ENCODE measurements around the gene TBC1D7. TPM values are rescaled to one million over a fixed set of nuclear protein-coding genes. Genes with fewer than 3 reads are reported as not detected.

TBC1D7 gene
- total RNA-seq, 1 experiment from 2014 or later: 32.1 TPM

DNA sequence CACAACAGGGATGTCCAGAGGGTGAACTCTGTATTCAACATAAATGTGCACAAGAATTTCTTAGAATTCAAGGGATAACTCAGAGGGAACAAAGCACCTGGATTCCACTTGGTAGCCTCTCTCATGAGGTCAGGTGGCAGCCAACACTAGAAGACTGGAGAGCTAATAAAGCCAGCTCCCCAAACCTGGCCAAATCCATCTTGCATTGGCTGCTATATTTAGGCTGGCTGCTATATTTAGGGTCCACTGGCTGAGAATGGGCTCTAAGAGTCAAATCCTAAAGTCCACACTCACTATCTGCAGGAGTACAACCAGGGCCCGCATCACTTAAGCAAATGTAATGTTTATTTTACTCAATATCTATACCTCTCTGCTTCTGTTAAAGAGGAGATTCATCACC, 20.0 kb downstream of the TBC1D7 start:
- intact Hi-C loops (cut with micrococcal nuclease; ENCODE audit: unreplicated experiment): no loop called here
- no TSS peak for BruUV-seq (replicated peaks)
- POLR2A ChIA-PET (ENCODE audit: low non-redundant PET): no interaction called here

DNA sequence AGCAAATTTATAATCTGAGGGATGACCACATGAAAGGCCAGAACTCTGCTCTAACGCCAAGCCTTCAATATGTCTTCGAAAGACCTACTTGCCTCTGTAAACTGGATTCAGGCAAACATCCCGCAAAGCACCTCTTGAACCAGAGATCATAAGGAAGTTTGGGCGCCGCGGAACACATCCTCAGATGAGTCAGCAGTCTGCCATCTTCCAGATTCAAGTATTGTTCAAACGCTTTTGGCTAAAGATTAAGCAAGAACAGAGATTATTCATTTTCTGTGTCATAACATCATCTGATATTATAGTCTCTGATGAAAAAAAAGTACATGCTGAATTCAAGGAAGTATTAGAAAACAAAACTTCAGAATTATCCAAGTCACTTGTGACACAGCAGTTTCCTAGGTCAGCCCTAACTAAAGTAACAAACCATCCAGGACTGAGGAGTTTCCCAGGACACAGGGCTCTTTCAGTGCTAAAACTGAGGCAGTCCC, 20.8 kb downstream of the TBC1D7 start:
- TF ChIP-seq CTCF (conservative IDR thresholded peaks at IDR 0.05; ENCODE audit: low read depth, low read length) (no peak), EZH2 (IDR thresholded peaks at IDR 0.05; ENCODE audit: borderline replicate concordance, low read depth, low read length, poor library complexity, severe bottlenecking) (no peak)
- ChIA-PET CTCF (no interaction called here), POLR2A (ENCODE audit: low non-redundant PET) (no interaction called here)
- Histone ChIP-seq H3K4me1 (ENCODE audit: insufficient read depth, low read length, poor library complexity, severe bottlenecking) (peaks cover 31% of the 10 kb centered on the region), H3K9me3 (ENCODE audit: low read depth, low read length, poor library complexity, severe bottlenecking) (no peaks in the 10 kb centered on the region), H3K4me3 (ENCODE audit: low read depth, low read length, poor library complexity, severe bottlenecking) (no peak overlapping the region), H3K27me3 (replicated peaks; ENCODE audit: insufficient read depth, low read depth, low read length, poor library complexity) (no peaks in the 10 kb centered on the region), H3K36me3 (ENCODE audit: insufficient read depth, low read length, poor library complexity, severe bottlenecking) (peaks cover 14% of the 10 kb centered on the region), H3K27ac (ENCODE audit: low read depth, low read length, poor library complexity, severe bottlenecking) (no peak overlapping the region)
- intact Hi-C loops (cut with micrococcal nuclease; ENCODE audit: unreplicated experiment): no loop called here
- BruUV-seq (replicated peaks): no TSS peak
- no peak for DNase-seq (ENCODE audit: low spot score)

More for the DNA sequence above, 20.0 kb downstream of the TBC1D7 start:
- no peaks in the 10 kb centered on the region for H3K9me3 ChIP-seq (ENCODE audit: low read depth, low read length, poor library complexity, severe bottlenecking)
- H3K27ac ChIP-seq (ENCODE audit: low read depth, low read length, poor library complexity, severe bottlenecking): no peak overlapping the region
- TF ChIP-seq EZH2 (IDR thresholded peaks at IDR 0.05; ENCODE audit: borderline replicate concordance, low read depth, low read length, poor library complexity, severe bottlenecking) (no peak), CTCF (conservative IDR thresholded peaks at IDR 0.05; ENCODE audit: low read depth, low read length) (no peak)
- peaks cover 23% of the 10 kb centered on the region for H3K4me1 ChIP-seq (ENCODE audit: insufficient read depth, low read length, poor library complexity, severe bottlenecking)
- no peak for DNase-seq (ENCODE audit: low spot score)
- no peaks in the 10 kb centered on the region for H3K27me3 ChIP-seq (replicated peaks; ENCODE audit: insufficient read depth, low read depth, low read length, poor library complexity)
- no peak overlapping the region for H3K4me3 ChIP-seq (ENCODE audit: low read depth, low read length, poor library complexity, severe bottlenecking)
- CTCF ChIA-PET: no interaction called here
- H3K36me3 ChIP-seq (ENCODE audit: insufficient read depth, low read length, poor library complexity, severe bottlenecking): peaks cover 18% of the 10 kb centered on the region

GRCh38 chr6:13305791-13306190, 22.5 kb downstream of the TBC1D7 start:
- no peak for DNase-seq (ENCODE audit: low spot score)
- ChIA-PET CTCF (no interaction called here), POLR2A (ENCODE audit: low non-redundant PET) (no interaction called here)
- Histone ChIP-seq H3K27ac (ENCODE audit: low read depth, low read length, poor library complexity, severe bottlenecking) (no peak overlapping the region), H3K27me3 (replicated peaks; ENCODE audit: insufficient read depth, low read depth, low read length, poor library complexity) (no peaks in the 10 kb centered on the region), H3K9me3 (ENCODE audit: low read depth, low read length, poor library complexity, severe bottlenecking) (no peaks in the 10 kb centered on the region), H3K4me1 (ENCODE audit: insufficient read depth, low read length, poor library complexity, severe bottlenecking) (peaks cover 36% of the 10 kb centered on the region), H3K36me3 (ENCODE audit: insufficient read depth, low read length, poor library complexity, severe bottlenecking) (peaks cover 14% of the 10 kb centered on the region), H3K4me3 (ENCODE audit: low read depth, low read length, poor library complexity, severe bottlenecking) (no peak overlapping the region)
- intact Hi-C loops (cut with micrococcal nuclease; ENCODE audit: unreplicated experiment): no loop called here
- no TSS peak for BruUV-seq (replicated peaks)
- TF ChIP-seq EZH2 (IDR thresholded peaks at IDR 0.05; ENCODE audit: borderline replicate concordance, low read depth, low read length, poor library complexity, severe bottlenecking): no peak
- no peak for TF ChIP-seq CTCF (conservative IDR thresholded peaks at IDR 0.05; ENCODE audit: low read depth, low read length)

Data from A673 (cell line).